Muscle of leg (tissue), 11 donors: ENCODE measurements around the gene KCND3. TPM values are rescaled to one million over a fixed set of nuclear protein-coding genes. Genes with fewer than 3 reads are reported as not detected.
A peak's percentile ranks its signal among the peaks of the same experiment; 100 is the strongest.

Experiments
- DNase-seq: peaks from one replicate; pipeline ENCODE4 v3.0.0; 2013
- H3K27ac ChIP-seq: one replicate; pipeline ENCODE4 v1.5.1; 2013; ENCODE audit warnings: mild to moderate bottlenecking, low read length, control low read depth
- H3K27me3 ChIP-seq: one replicate; pipeline ENCODE4 v1.6.1; 2013; ENCODE audit warnings: low read length; ENCODE audit not compliant: control insufficient read depth, insufficient read depth
- H3K36me3 ChIP-seq: one replicate; pipeline ENCODE4 v1.6.1; 2013; ENCODE audit warnings: low read length; ENCODE audit not compliant: control insufficient read depth, insufficient read depth
- H3K4me1 ChIP-seq: one replicate; pipeline ENCODE4 v1.6.1; 2013; ENCODE audit warnings: low read length; ENCODE audit not compliant: control insufficient read depth, insufficient read depth
- H3K4me3 ChIP-seq: one replicate; pipeline ENCODE4 v1.5.1; 2013; ENCODE audit warnings: low read length, control low read depth
- H3K9me3 ChIP-seq: replicated peaks from 2 replicates; pipeline ENCODE4 v1.6.1; 2013; ENCODE audit warnings: low read depth, low read length; ENCODE audit not compliant: control insufficient read depth
- WGBS: methylation state at CpG from one replicate; pipeline ENCODE4 v1.1.5; 2013; ENCODE audit warnings: missing lambda C conversion rate; ENCODE audit not compliant: insufficient coverage; 5-methylcytosine and 5-hydroxymethylcytosine counted together
- polyA plus RNA-seq, 8 donors: library from polyadenylated mRNA; unstranded; fragments of 120-200 nt; gene quantifications; one replicate each; pipeline versions ENCODE4 v1.2.1 to v1.2.3, GENCODE V29; 2013; ENCODE audit warnings: inconsistent platforms in 1 of 8, low replicate concordance in 1 of 8; ENCODE audit not compliant: insufficient read length in 8 of 8, insufficient read depth in 1 of 8
- total RNA-seq: library from RNA; stranded (reverse); fragments of 120-200 nt; gene quantifications from one replicate; pipeline ENCODE4 v1.2.4, GENCODE V29; 2013

The KCND3 gene
- total and polyA plus RNA-seq, 9 donors: 0.84 to 1.9 (median 1.5) TPM

GRCh38 chr1:112011202-112011601, 21.7 kb upstream of the KCND3 start:
- peak; percentile 50 for DNase-seq
- Histone ChIP-seq H3K4me3 (no peak overlapping the region), H3K36me3 (no peaks in the 10 kb centered on the region), H3K27ac (no peak overlapping the region), H3K4me1 (no peaks in the 10 kb centered on the region), H3K9me3 (no peaks in the 10 kb centered on the region), H3K27me3 (peaks cover 11% of the 10 kb centered on the region)
- 67% methylated on average over 2 of the region's 3 CpGs for WGBS

- peaks cover 12% of the 10 kb centered on the region for H3K27me3 ChIP-seq
- H3K27ac ChIP-seq: no peak overlapping the region
- H3K4me1 ChIP-seq: no peaks in the 10 kb centered on the region
- 75% methylated on average over 2 of the region's 2 CpGs for WGBS
- no peak overlapping the region for H3K4me3 ChIP-seq
- no peaks in the 10 kb centered on the region for H3K9me3 ChIP-seq
- DNase-seq: no peak
- no peaks in the 10 kb centered on the region for H3K36me3 ChIP-seq
Measured at GRCh38 chr1:112007169-112007568, 17.7 kb upstream of the KCND3 start.

DNA sequence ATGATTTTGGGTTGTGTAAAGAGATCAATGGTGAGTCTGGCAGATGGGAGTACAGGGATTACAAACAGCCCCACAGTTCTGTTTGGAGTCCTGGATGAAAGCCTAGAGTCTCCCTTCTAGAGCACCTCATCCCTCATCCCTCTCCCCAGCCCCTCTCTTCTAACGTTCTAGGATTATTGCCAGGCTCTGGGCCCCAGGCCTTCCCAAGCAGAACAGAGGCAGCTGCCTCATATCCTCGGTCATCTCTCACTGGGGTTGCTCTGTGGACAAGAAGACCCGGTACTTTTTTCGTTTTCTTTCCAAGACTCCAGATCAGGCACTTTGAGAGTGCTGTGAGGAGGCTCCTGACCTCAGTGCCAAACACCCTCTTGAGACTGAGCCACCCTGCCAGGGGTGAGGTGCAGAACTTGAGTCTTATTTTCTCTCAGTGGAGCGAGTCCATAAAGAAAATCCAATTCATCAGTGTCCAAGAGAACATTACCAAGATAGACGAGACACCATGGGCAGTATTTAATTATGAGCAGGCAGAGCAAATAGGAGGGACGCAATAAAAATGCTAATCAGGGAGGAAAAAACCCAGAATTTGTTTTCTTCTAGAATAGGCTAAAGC, 17.1 kb upstream of the KCND3 start:
- no peak overlapping the region for H3K4me3 ChIP-seq
- no peaks in the 10 kb centered on the region for H3K9me3 ChIP-seq
- no peaks in the 10 kb centered on the region for H3K36me3 ChIP-seq
- WGBS: 45% methylated on average over 1 of the region's 7 CpGs
- peaks cover 16% of the 10 kb centered on the region for H3K27me3 ChIP-seq
- no peak for DNase-seq
- H3K4me1 ChIP-seq: no peaks in the 10 kb centered on the region
- no peak overlapping the region for H3K27ac ChIP-seq

- H3K9me3 ChIP-seq: no peaks in the 10 kb centered on the region
- H3K27ac ChIP-seq: no peak overlapping the region
- H3K4me3 ChIP-seq: no peak overlapping the region
- peaks cover 20% of the 10 kb centered on the region for H3K27me3 ChIP-seq
- WGBS: 83% methylated on average over 1 of the region's 2 CpGs
- H3K4me1 ChIP-seq: no peaks in the 10 kb centered on the region
- no peaks in the 10 kb centered on the region for H3K36me3 ChIP-seq
- DNase-seq: no peak
Measured at GRCh38 chr1:112004076-112004475, 14.6 kb upstream of the KCND3 start.

DNA sequence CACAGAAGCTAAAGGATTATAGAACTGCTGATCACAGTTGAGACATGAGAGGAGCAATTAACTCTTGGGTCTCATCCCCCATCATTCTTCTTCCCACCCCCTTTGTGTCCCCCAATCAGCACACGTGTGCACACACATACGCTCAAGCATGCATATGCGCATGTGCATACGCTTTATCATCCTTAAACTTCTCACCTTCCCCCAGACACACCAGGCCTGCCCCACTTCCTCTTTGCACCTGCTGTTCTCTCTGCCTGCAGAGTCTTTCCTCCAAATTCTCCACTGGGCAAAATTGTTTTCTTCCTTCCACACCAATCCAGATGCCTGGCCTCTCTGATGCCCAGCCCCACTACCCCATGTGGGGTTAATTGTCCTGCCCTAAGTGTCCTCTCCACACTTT, 13.0 kb upstream of the KCND3 start:
- DNase-seq: no peak
- no peak overlapping the region for H3K4me3 ChIP-seq
- no peak overlapping the region for H3K27ac ChIP-seq
- H3K9me3 ChIP-seq: no peaks in the 10 kb centered on the region
- WGBS: 74% methylated on average over 4 of the region's 4 CpGs
- peaks cover 20% of the 10 kb centered on the region for H3K27me3 ChIP-seq
- no peaks in the 10 kb centered on the region for H3K36me3 ChIP-seq
- H3K4me1 ChIP-seq: no peaks in the 10 kb centered on the region

GRCh38 chr1:112001436-112001835, 12.0 kb upstream of the KCND3 start:
- Histone ChIP-seq H3K4me1 (no peaks in the 10 kb centered on the region), H3K9me3 (no peaks in the 10 kb centered on the region), H3K27ac (no peak overlapping the region), H3K27me3 (peaks cover 21% of the 10 kb centered on the region), H3K36me3 (no peaks in the 10 kb centered on the region), H3K4me3 (no peak overlapping the region)
- 26% methylated on average over 2 of the region's 2 CpGs for WGBS
- no peak for DNase-seq

- Histone ChIP-seq H3K36me3 (no peaks in the 10 kb centered on the region), H3K4me3 (no peak overlapping the region), H3K4me1 (no peaks in the 10 kb centered on the region), H3K27ac (no peak overlapping the region), H3K9me3 (no peaks in the 10 kb centered on the region), H3K27me3 (peaks cover 27% of the 10 kb centered on the region)
- WGBS: 22% methylated on average over 1 of the region's 1 CpG
- DNase-seq: no peak
Measured at GRCh38 chr1:112000048-112000447, 10.6 kb upstream of the KCND3 start.

- H3K9me3 ChIP-seq: no peaks in the 10 kb centered on the region
- no peak overlapping the region for H3K4me3 ChIP-seq
- H3K27ac ChIP-seq: no peak overlapping the region
- H3K27me3 ChIP-seq: peaks cover 37% of the 10 kb centered on the region
- no peak for DNase-seq
- H3K36me3 ChIP-seq: no peaks in the 10 kb centered on the region
- no peaks in the 10 kb centered on the region for H3K4me1 ChIP-seq
Measured at GRCh38 chr1:111998332-111998731, 8.9 kb upstream of the KCND3 start.

- Histone ChIP-seq H3K27me3 (peaks cover 74% of the 10 kb centered on the region), H3K4me3 (no peak overlapping the region), H3K27ac (no peak overlapping the region), H3K9me3 (no peaks in the 10 kb centered on the region), H3K36me3 (no peaks in the 10 kb centered on the region), H3K4me1 (peaks cover 32% of the 10 kb centered on the region)
- 31% methylated on average over 9 of the region's 10 CpGs for WGBS
- peak; percentile 10 for DNase-seq
Measured at GRCh38 chr1:111992476-111992875, 3.0 kb upstream of the KCND3 start.

- Histone ChIP-seq H3K4me3 (peak overlapping the region; percentile 44), H3K4me1 (peaks cover 33% of the 10 kb centered on the region), H3K9me3 (no peaks in the 10 kb centered on the region), H3K36me3 (no peaks in the 10 kb centered on the region), H3K27ac (no peak overlapping the region), H3K27me3 (peaks cover 82% of the 10 kb centered on the region)
- under 1% methylated on average over 30 of the region's 37 CpGs for WGBS
- peak; percentile 59 for DNase-seq
Measured at GRCh38 chr1:111990878-111991718, 1.6 kb upstream of the KCND3 start.
